IPS-NIHi7 (cell line): Measurements from ENCODE around the gene HGFAC.

Source experiments
- DNase-seq: peaks from one replicate; pipeline ENCODE4 v3.0.0; 2012; ENCODE audit warnings: mixed read lengths; ENCODE audit errors: extremely low spot score

Gene HGFAC

GRCh38 chr4:3486541-3487540, 45.1 kb downstream of the HGFAC start:
- DNase-seq = no peak

GRCh38 chr4:3487861-3488260, 46.1 kb downstream of the HGFAC start:
- no peak for DNase-seq

GRCh38 chr4:3488820-3489219, 47.1 kb downstream of the HGFAC start:
- no peak for DNase-seq

GRCh38 chr4:3489451-3489962, 47.7 kb downstream of the HGFAC start:
- DNase-seq = no peak

- DNase-seq = no peak
Measured at GRCh38 chr4:3491681-3492405, 50.1 kb downstream of the HGFAC start.

DNA sequence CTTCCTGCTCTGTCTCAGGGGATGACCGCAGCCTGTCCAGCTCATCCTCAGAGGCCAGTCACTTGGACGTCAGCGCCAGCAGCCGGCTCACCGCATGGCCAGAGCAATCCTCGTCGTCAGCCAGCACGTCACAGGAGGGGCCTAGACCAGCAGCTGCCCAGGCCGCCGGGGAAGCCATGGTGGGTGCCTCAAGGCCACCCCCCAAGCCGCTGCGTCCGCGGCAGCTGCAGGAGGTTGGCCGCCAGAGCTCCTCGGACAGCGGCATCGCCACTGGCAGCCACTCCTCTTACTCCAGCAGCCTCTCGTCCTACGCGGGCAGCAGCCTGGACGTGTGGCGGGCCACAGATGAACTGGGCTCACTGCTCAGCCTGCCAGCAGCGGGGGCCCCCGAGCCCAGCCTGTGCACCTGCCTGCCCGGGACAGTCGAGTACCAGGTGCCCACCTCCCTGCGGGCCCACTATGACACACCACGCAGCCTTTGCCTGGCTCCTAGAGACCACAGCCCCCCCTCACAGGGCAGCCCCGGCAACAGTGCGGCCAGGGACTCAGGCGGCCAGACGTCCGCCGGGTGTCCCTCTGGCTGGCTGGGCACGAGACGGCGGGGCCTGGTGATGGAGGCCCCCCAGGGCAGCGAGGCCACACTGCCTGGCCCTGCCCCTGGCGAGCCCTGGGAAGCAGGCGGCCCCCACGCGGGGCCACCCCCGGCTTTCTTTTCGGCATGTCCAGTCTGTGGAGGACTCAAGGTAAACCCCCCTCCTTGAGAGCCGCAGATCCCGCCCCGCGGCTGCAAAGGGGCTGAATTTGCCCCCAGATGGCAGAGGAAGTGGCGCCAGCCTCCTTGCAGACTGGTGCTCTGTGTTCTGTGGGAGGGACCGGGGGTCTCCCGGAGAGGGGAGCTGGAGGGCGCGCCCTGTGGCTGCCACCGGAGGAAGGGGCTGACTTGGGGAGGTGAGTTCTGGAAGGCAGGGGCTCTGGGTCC, 51.3 kb downstream of the HGFAC start:
- DNase-seq = no peak

DNA sequence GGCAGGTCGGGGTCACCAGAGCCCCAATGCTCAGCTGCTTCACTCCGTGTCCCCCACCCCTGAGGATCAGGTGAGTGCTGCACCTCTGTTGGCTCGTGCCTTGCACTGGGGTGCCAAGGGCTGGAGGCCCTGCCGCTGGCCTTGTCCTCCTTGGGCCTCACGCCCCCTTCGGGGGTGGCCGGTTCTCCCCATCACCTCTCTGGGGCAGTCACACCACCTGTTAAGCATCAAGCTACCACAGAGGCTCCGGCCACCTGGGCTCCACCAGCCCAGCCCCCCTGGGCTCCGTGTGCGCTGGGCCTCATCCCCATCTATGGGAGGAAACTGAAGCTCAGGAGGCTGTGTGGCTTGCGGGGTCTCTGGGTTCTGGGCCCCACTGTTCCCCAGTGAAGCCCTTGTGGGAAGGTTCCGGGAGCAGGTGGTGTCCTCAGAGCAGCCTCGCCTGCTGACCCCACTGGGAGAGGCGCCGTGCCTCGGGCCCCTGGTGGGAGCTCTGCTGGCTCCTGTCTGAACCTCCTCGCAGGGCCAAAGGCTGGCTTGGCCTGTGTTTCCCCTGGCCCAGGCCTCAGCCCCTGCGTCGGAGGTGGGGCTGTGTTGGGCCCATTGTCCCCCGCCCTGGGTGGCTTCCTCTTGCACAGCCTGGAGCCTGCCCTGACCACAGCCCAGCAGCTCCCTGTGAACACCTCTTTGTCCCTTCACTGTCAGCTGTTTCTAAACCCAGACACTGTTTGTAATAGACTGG, 52.1 kb downstream of the HGFAC start:
- DNase-seq = no peak

- DNase-seq = no peak
Measured at GRCh38 chr4:3494462-3494871, 52.7 kb downstream of the HGFAC start.

DNA sequence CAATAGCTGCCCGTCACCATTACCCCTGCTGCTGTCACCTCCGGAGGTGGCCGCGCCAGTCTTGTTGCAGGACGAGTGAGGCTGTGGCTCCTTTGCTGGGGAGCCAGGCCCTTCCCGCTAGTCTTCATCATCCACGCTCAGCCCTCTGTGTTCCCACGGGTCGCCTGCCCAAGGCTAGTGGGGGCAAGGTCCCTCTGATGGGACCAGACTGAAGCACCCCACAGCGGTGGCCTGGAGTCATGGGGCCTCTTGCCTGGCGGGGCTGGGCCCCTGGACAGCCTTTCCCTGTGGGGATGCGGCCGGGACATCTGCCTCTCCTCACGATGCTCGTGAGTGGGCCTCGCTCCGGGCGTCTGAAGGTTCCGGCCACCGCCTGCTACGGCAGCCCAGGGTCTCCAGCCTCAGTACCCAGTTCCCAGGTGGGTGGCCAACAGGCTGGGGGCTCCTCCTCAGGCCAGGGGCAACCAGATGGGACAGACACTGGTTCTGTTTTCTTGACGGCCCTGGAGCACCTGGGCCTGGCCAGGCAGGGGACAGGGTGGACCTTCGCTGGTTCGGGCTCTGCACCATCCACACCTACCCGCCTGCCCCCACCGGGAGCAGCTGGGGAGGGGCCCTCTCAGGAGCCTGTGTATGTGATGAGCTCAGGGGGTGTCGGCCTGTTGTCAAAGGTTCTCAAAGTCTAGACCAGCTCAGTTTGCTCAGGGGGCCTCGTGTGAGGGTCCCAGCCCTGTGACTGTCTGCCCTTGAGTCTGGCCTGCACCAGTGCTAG, 53.6 kb downstream of the HGFAC start:
- no peak for DNase-seq

GRCh38 chr4:3496021-3496420, 54.3 kb downstream of the HGFAC start:
- no peak for DNase-seq

DNA sequence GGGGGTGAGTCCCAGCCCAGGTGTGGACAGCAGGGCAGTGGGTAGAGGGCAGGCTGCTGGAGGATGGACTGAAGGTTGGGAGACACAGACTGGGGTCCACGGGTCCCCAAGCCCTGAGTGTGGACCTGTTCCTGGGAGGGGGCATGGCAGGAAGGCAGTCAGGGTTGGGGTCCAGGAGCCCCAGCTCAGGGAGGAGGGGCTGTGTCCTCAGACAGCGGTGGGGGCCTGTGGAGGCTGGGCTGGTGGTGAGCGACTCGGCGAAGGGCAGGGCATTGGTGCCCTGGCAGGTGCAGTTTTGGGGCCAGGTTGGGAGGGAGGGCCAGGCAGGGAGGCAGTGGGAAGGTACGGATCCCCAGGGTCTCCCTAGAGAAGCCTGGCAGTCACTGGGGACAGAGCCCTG, 55.3 kb downstream of the HGFAC start:
- DNase-seq = no peak

DNA sequence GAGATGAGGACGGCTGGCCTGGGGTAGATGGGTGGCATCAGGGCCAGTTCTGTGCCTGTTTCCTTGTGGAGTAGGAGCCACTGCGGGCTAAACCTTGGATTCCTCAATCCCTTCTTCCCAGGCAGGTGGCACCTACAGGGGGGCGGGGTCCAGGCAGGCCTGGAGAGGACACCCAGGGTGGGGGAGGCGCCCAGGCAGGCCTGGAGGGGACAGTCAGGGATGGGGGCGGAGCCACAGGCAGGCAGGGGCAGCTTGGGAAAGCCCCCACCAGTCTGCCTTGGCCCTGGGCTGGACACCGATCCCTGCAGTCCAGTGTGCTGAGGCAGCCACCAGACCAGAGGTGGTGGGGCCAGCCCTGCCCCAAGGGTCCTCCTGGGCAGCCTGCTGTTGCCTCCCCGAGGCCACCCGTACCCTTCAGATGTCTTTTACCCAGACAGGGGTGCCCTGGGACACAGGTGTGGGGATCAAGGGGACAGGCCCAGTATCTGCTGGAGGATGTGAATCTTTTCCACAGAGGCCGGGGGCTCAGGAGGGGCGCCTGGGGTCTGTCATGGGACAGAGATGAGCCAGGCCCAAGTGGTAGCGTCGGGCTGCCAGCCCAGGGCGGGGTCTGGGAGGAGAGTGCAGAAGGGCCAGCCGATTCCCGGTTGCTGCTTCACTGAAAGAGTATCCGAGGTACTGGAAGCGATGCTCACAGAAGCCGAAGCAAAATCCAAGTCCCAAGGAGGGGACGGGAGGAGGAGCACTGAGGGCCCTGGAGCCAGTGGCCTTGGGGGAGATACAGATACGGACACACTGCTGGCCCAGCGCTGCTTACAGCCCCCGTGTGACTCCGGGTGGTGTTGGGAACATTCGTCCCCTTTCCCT, 56.0 kb downstream of the HGFAC start:
- DNase-seq = no peak

GRCh38 chr4:3498407-3498806, 56.6 kb downstream of the HGFAC start:
- DNase-seq = no peak
